DND-41 (cell line): ENCODE measurements around the gene SENP8.

Source experiments
- CTCF ChIP-seq: IDR thresholded peaks from 2 replicates; pipeline ENCODE4 v1.5.1; 2012; ENCODE audit warnings: borderline replicate concordance, low read length, moderate library complexity, mild to moderate bottlenecking; ENCODE audit not compliant: poor library complexity, severe bottlenecking; ENCODE audit errors: extremely low read depth
- EZH2 ChIP-seq: IDR thresholded peaks from 3 replicates; pipeline ENCODE4 v1.6.1; 2012; ENCODE audit warnings: borderline replicate concordance, low read depth, mild to moderate bottlenecking, moderate library complexity, low read length, inconsistent platforms; ENCODE audit not compliant: severe bottlenecking

GRCh38 chr15:72086920-72087648 lies 31.1 kb upstream of the SENP8 start:
- TF ChIP-seq CTCF (no peak), EZH2 (no peak)
